Daoy (cell line): ENCODE results near the gene TRIM39. TPM values are rescaled to one million over a fixed set of nuclear protein-coding genes. Genes with fewer than 3 reads are reported as not detected.
"Not testable (repeated sequence)": the region's sequence is repeated elsewhere in the genome, so short reads cannot be mapped to it uniquely, and the experiment has no call there.

Experiments
- DNase-seq: peaks from one replicate; pipeline ENCODE4 v3.0.0-alpha.2; 2015; ENCODE audit warnings: low read depth
- total RNA-seq: library from RNA; depleted of rRNA; stranded (reverse); fragments of >200 nt; shearing (Covaris generic); gene quantifications from 2 replicates; pipeline ENCODE4 v1.2.3, GENCODE V29; 2014; rRNA removed

Gene TRIM39
- total RNA-seq, 1 experiment from 2014 or later = 18.2 TPM

- DNase-seq = peak; percentile 35
Observed at GRCh38 chr6:30361661-30362060, 34.9 kb downstream of the TRIM39 start.

GRCh38 chr6:30363459-30363858 is 36.7 kb downstream of the TRIM39 start:
- no peak for DNase-seq

GRCh38 chr6:30364591-30364990 is 37.9 kb downstream of the TRIM39 start:
- DNase-seq = no peak

GRCh38 chr6:30369280-30369679 is 42.6 kb downstream of the TRIM39 start:
- not testable (repeated sequence) for DNase-seq

GRCh38 chr6:30378290-30378937 is 51.7 kb downstream of the TRIM39 start:
- DNase-seq = peak; percentile 35

- DNase-seq = no peak
Observed at GRCh38 chr6:30380464-30380863, 53.7 kb downstream of the TRIM39 start.

GRCh38 chr6:30386166-30386565 is 59.4 kb downstream of the TRIM39 start:
- no peak for DNase-seq

GRCh38 chr6:30391240-30391639 is 64.5 kb downstream of the TRIM39 start:
- DNase-seq = no peak

Other genes with a start within 250 kb of the TRIM39 start
- gene TRIM31, start 213.8 kb upstream of the TRIM39 start, total RNA-seq = 0.11 TPM in 1 of 2 replicates, not detected in the other
- not detected in 2 replicates for gene TRIM40, start 190.8 kb upstream of the TRIM39 start, total RNA-seq
- not detected in 2 replicates for gene TRIM10, start 165.7 kb upstream of the TRIM39 start, total RNA-seq
- gene TRIM15, start 163.4 kb upstream of the TRIM39 start, total RNA-seq = 0.86 TPM in 1 of 2 replicates, not detected in the other
- 36.6 and 66.5 TPM in 2 replicates for gene TRIM26, start 113.5 kb upstream of the TRIM39 start, total RNA-seq
- 160 and 170 TPM in 2 replicates for gene RPP21, start 18.2 kb downstream of the TRIM39 start, total RNA-seq
- 109 and 110 TPM in 2 replicates for gene HLA-E, start 162.6 kb downstream of the TRIM39 start, total RNA-seq
- 36.8 and 57.4 TPM in 2 replicates for gene GNL1, start 229.6 kb downstream of the TRIM39 start, total RNA-seq
- gene PRR3, start 230.4 kb downstream of the TRIM39 start, total RNA-seq = 13.4 and 18.3 TPM in 2 replicates
- gene ABCF1, start 244.5 kb downstream of the TRIM39 start, total RNA-seq = 85.7 and 96.1 TPM in 2 replicates